T47D (cell line): Measurements from ENCODE around the gene HOXC6.

Source experiments
- DNase-seq, 2 experiments: peaks; one replicate each; pipeline versions ENCODE4 v3.0.0 to v3.0.0-alpha.2; 2011 to 2012; ENCODE audit warnings: low read depth in 1 of 2, low spot score in 1 of 2
- JUND ChIP-seq: IDR thresholded peaks from 2 replicates; pipeline ENCODE4 v1.6.1; 2012; ENCODE audit warnings: low read depth
- in situ Hi-C: cut with HindIII; loops from 2 replicates; pipeline ENCODE4 v1.10.0; 2016; ENCODE audit warnings: low sequenced_read_pairs, low pct_unique_long_range_greater_than_20kb

Gene HOXC6

GRCh38 chr12:53994264-53995001 lies 33.8 kb upstream of the HOXC6 start:
- no peak for TF ChIP-seq JUND
- DNase-seq: peak in 1 of 2 experiments; percentile 80
- in situ Hi-C loops: no loop called here

GRCh38 chr12:53995002-53995377 lies 33.2 kb upstream of the HOXC6 start:
- no peak for DNase-seq
- in situ Hi-C loops: no loop called here
- TF ChIP-seq JUND: no peak

DNA sequence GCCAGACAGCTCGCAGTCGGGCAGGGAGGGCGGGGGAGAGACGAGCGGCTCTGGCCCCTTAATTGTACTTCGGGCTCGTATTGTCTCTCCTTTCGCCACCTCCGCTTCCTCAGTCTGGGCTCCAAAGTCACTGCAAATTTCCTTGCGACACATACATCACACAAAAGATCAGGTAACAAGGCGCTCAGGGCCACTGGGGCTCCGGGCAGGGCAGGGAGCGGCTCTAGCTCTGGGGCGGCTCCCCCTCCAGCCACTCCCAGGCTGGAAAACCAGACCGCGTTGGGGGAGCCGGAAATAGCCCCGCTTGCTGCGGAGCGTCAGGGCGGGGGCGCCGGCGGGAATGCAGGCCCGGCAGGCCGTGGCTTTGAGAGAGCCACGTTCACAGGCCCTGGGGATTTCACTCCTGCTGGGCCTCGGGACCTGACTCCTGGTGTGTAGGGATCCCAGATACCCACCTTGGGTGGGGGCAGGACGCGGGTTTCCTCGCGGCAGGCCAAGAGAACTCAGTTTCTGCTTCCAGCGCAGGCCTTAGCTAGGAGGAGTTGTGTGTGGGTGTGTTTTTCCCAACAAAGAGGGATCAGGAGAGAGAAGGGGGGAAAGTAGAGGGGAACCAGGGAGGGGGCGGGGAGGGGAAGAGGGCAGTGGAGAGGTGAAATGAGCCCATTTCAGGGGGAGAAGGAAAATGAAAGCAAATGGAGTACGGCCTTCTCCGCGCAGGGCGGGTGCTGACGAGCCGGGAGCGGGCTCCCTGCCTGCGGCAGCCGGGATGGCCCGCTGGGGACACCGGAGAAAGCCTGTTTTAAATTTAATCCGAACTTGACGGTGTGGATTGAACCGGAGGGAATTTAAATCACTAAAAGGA lies 32.6 kb upstream of the HOXC6 start:
- DNase-seq: peak in 1 of 2 experiments; percentile 95
- TF ChIP-seq JUND: no peak
- in situ Hi-C loops: no loop called here

- in situ Hi-C loops: no loop called here
- no peak for DNase-seq
- no peak for TF ChIP-seq JUND
Measured at GRCh38 chr12:53996240-53997203, 31.7 kb upstream of the HOXC6 start.

DNA sequence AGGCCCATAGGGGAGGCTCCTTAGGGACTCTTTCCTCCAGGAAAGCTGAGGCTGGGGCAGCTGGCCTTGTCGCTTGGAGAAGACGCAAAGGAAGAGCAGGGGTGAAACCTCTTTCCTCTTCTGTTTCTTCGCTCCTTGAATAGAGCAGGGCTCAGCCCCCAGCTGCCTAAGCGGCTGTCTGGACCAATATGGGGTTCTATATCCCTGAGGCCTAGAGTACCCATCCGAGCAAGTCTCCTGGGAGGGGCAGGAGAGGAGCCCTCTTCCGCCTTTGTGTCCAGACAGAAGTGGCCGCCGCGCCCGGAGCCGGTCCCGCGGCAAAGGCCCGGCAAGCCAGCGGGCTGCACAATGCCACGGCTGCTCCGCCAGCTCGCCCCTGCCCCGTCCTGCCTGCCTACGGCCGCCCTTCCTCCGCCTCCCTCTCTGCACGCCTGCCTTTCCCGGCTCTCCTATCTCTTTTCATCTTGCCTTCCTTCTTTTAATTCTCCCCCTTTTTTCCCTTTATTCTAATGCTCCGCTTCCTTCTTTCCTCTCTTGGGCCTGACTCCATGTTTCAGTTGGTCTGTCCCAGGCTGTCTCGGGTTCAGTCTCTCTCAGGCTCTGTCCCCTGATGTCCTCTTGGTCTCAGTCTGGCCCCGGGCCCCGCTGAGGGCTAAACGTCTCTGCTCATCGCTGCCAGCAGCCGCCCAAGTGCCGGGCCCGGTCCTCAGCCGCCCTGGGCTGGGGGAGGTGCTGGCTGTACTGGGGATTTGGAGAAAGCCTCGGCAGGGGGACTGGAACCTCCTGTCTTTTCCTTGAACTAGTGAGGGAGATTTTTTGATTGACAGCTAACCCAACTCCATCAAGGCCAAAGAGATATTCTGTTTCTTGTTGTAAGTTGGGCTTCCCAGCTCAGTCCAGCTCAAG lies 30.8 kb upstream of the HOXC6 start:
- TF ChIP-seq JUND: no peak
- no peak for DNase-seq
- in situ Hi-C loops: no loop called here

DNA sequence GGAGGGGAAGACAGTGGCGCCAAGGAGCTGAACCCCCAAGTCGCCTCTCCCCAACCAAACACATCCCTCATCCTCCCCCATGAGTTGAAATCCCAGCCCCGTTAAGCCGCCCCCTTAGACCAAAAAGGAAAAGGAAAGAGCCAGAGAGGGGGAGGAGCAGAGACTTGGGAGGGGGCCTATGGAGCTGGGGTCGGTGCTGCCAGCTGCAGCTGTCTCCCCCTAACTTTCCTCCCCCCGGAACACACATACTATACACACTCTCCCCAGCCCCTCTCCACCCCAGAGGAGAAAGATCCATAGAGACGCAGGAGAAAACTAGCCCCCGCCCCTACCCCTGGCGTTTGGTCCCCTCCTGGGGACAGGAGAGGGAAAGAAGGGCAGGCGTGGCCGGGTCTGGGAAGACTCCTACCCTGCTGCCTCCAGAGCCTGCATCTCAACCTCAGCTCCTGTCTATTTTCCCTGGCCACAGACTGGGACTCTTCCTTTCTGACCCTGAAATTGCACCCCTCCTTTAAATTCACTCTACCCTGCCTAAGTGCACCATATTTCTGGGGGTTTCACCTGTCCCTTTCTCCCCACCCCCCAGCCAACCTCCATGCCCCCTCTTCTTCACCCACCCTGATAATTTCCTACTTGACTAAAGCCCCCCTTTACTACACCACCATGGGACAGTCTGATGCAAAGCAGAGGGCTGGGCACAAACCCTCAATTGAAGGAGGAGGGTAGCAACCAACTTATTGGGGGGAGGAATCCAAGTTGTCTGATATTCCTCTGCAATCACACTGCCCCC lies 29.9 kb upstream of the HOXC6 start:
- in situ Hi-C loops: no loop called here
- DNase-seq: no peak
- TF ChIP-seq JUND: no peak

DNA sequence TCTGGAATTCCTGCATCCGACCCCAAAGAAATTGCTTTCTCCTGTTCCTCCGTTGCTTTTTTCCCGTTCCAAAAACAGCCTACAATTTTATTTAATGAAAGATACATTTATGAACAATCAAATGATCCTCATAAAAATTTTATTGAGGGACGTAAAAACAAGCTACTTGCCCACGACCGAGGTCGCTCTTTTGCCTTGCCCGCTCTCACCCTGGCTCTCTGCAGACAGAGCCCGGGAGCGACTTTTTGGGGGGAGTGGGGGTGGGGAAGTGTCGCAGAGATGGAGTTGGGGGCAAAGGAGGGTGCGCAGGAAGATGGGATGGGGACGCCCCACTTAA lies 29.4 kb upstream of the HOXC6 start:
- in situ Hi-C loops: no loop called here
- TF ChIP-seq JUND: no peak
- no peak for DNase-seq

- in situ Hi-C loops: loop anchor here (25.0 kb wide), 1 partner anchor 188 kb away; the partner anchor contains the start of gene SMUG1
- DNase-seq: peak; percentile 93 to 94
- TF ChIP-seq JUND: no peak
Measured at GRCh38 chr12:53999559-54000115, 28.6 kb upstream of the HOXC6 start.

DNA sequence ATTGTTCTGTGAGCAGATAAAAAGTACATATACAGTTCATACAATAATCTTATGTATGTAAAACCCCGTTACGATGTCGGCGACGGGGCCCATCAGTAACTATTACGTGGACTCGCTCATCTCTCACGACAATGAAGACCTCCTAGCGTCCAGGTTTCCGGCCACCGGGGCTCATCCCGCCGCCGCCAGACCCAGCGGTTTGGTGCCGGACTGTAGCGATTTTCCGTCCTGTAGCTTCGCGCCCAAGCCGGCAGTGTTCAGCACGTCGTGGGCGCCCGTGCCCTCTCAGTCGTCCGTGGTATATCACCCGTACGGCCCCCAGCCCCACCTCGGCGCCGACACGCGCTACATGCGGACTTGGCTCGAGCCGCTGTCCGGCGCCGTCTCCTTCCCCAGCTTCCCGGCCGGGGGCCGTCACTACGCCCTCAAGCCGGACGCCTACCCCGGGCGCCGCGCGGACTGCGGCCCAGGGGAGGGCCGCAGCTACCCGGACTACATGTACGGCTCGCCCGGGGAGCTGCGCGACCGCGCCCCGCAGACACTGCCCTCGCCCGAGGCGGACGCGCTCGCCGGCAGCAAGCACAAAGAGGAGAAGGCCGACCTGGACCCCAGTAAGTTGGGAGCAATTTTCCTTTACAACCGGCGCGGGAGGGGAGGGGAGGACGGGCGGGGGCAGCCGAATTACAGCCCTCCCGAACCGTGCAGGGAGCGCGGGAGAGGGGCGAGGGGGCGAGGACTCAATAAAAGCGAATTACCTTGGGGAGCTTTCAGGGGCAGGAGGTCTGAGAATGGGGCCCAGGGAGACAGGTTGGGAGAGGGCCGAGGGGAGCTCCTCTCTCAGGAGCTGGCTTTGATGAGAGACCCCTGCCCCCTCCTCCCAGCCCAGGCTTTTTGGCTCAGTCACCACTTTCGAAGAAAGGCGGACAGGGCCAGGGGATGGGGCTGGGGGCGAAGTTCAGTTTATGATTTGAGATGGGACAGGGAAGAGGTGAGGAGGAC lies 27.8 kb upstream of the HOXC6 start, which contains the start of gene HOXC9:
TSS of gene HOXC9 (plus strand) at position 46 of the 999 bp plus-strand sequence. CDS start at position 74, 28 bp downstream.
- no peak for TF ChIP-seq JUND
- in situ Hi-C loops: loop anchor here (25.0 kb wide), 1 partner anchor 187 kb away; the partner anchor contains the start of gene SMUG1
- DNase-seq: no peak
